Neural cell (in vitro differentiated cells): ENCODE results near the gene TNS3. TPM values are rescaled to one million over a fixed set of nuclear protein-coding genes. Genes with fewer than 3 reads are reported as not detected.

Source experiments
- H2AFZ ChIP-seq: fragments of 200-600, 300-800 bp; sonication (generic), shearing (Covaris generic); 2 replicates; pipeline ENCODE4 v1.6.0; 2014; ENCODE audit warnings: low read depth, mild to moderate bottlenecking, antibody characterized with exemption, low read length, moderate library complexity
- H3F3A ChIP-seq: fragments of 200-600 bp; shearing (Covaris generic); 2 replicates; pipeline ENCODE4 v1.6.1; 2016; ENCODE audit warnings: mild to moderate bottlenecking, moderate library complexity, mixed read lengths, antibody characterized with exemption, low read length; ENCODE audit not compliant: insufficient read depth, poor library complexity, severe bottlenecking
- H3K27ac ChIP-seq: fragments of 200-600, 300-800 bp; sonication (generic), shearing (Covaris generic); 2 replicates; pipeline ENCODE4 v1.5.1; 2014; ENCODE audit warnings: mild to moderate bottlenecking, low read length, moderate library complexity
- H3K27me3 ChIP-seq: fragments of 300-800, 200-600 bp; sonication (generic), shearing (Covaris generic); 2 replicates; pipeline ENCODE4 v1.6.0; 2014; ENCODE audit warnings: mild to moderate bottlenecking, low read depth, low read length, moderate library complexity; ENCODE audit not compliant: insufficient read depth
- H3K36me3 ChIP-seq: fragments of 300-800, 200-600 bp; sonication (generic), shearing (Covaris generic); 2 replicates; pipeline ENCODE4 v1.5.1; 2014; ENCODE audit warnings: mild to moderate bottlenecking, antibody characterized with exemption, low read length, moderate library complexity; ENCODE audit not compliant: insufficient read depth
- H3K4me2 ChIP-seq: fragments of 300-800, 200-600 bp; sonication (generic), shearing (Covaris generic); 2 replicates; pipeline ENCODE4 v1.6.0; 2014; ENCODE audit warnings: mild to moderate bottlenecking, low read length
- H3K4me3 ChIP-seq: fragments of 300-800, 200-600 bp; sonication (generic), shearing (Covaris generic); 2 replicates; pipeline ENCODE4 v1.5.1; 2014; ENCODE audit warnings: mild to moderate bottlenecking, low read length, moderate library complexity
- H3K79me2 ChIP-seq: fragments of 200-600 bp; shearing (Covaris generic); replicated peaks from 2 replicates; pipeline ENCODE4 v1.6.0; 2014; ENCODE audit warnings: mild to moderate bottlenecking, low read length, moderate library complexity; ENCODE audit not compliant: insufficient read depth
- H3K9ac ChIP-seq: fragments of 300-800, 200-600 bp; sonication (generic), shearing (Covaris generic); 2 replicates; pipeline ENCODE4 v1.6.1; 2016; ENCODE audit warnings: mild to moderate bottlenecking, low read length, mixed read lengths
- H3K9me2 ChIP-seq: fragments of 200-600 bp; shearing (Covaris generic); 2 replicates; pipeline ENCODE4 v1.6.1; 2016; ENCODE audit warnings: mild to moderate bottlenecking, low read length, mixed read lengths; ENCODE audit not compliant: insufficient read depth
- H3K9me3 ChIP-seq: fragments of 200-600, 300-800 bp; sonication (generic), shearing (Covaris generic); 2 replicates; pipeline ENCODE4 v1.6.1; 2016; ENCODE audit warnings: mild to moderate bottlenecking, mixed run types, low read length, moderate library complexity, mixed read lengths
- H4K20me1 ChIP-seq: fragments of 200-600 bp; shearing (Covaris generic); 2 replicates; pipeline ENCODE4 v1.6.1; 2016; ENCODE audit warnings: mild to moderate bottlenecking, mixed run types; ENCODE audit not compliant: insufficient read depth
- EP300 ChIP-seq: fragments of 450-650 bp; conservative IDR thresholded peaks from 2 replicates; pipeline ENCODE4 v1.6.1; 2014; ENCODE audit warnings: antibody characterized with exemption, mild to moderate bottlenecking, moderate library complexity; ENCODE audit not compliant: poor library complexity, severe bottlenecking
- EZH2 ChIP-seq: fragments of 200-600, 300-800 bp; shearing (Covaris generic), sonication (generic); IDR thresholded peaks from 2 replicates; pipeline ENCODE4 v1.6.1; 2014; ENCODE audit warnings: antibody characterized with exemption, low read length, borderline replicate concordance, mild to moderate bottlenecking; ENCODE audit not compliant: insufficient read depth, poor library complexity, severe bottlenecking
- MXI1 ChIP-seq: fragments of 450-650 bp; conservative IDR thresholded peaks from 2 replicates; pipeline ENCODE4 v1.6.1; 2014; ENCODE audit warnings: antibody characterized with exemption, mild to moderate bottlenecking; ENCODE audit not compliant: poor library complexity, severe bottlenecking
- POLR2AphosphoS5 ChIP-seq: IDR thresholded peaks from 2 replicates; pipeline ENCODE4 v1.6.1; 2012
- RAD21 ChIP-seq: fragments of 450-650 bp; conservative IDR thresholded peaks from 2 replicates; pipeline ENCODE4 v1.6.1; 2014; ENCODE audit warnings: antibody characterized with exemption, mild to moderate bottlenecking, moderate library complexity
- SMC3 ChIP-seq: fragments of 450-650 bp; conservative IDR thresholded peaks from 2 replicates; pipeline ENCODE4 v1.6.1; 2014; ENCODE audit warnings: antibody characterized with exemption, mild to moderate bottlenecking, moderate library complexity; ENCODE audit not compliant: poor library complexity
- TAF1 ChIP-seq: IDR thresholded peaks from 2 replicates; pipeline ENCODE4 v1.6.1; 2012; ENCODE audit warnings: low read depth
- polyA plus RNA-seq: library from polyadenylated mRNA; depleted of rRNA; stranded (reverse); fragments of >200 nt; gene quantifications from 2 replicates; pipeline ENCODE4 v1.2.3, GENCODE V29; 2014
- TF ChIP-seq, protein P1 (sequence below): fragments of 450-650 bp; IDR thresholded peaks from 2 replicates; pipeline ENCODE4 v1.5.1; 2014; ENCODE audit warnings: antibody characterized with exemption, mild to moderate bottlenecking, moderate library complexity; ENCODE audit not compliant: poor library complexity, severe bottlenecking
- TF ChIP-seq, protein P2 (sequence below): IDR thresholded peaks from 2 replicates; pipeline ENCODE4 v1.6.1; 2012; ENCODE audit warnings: borderline replicate concordance

TNS3 gene
- polyA plus RNA-seq, 1 donor from 2014 or later = 0.58 TPM

DNA sequence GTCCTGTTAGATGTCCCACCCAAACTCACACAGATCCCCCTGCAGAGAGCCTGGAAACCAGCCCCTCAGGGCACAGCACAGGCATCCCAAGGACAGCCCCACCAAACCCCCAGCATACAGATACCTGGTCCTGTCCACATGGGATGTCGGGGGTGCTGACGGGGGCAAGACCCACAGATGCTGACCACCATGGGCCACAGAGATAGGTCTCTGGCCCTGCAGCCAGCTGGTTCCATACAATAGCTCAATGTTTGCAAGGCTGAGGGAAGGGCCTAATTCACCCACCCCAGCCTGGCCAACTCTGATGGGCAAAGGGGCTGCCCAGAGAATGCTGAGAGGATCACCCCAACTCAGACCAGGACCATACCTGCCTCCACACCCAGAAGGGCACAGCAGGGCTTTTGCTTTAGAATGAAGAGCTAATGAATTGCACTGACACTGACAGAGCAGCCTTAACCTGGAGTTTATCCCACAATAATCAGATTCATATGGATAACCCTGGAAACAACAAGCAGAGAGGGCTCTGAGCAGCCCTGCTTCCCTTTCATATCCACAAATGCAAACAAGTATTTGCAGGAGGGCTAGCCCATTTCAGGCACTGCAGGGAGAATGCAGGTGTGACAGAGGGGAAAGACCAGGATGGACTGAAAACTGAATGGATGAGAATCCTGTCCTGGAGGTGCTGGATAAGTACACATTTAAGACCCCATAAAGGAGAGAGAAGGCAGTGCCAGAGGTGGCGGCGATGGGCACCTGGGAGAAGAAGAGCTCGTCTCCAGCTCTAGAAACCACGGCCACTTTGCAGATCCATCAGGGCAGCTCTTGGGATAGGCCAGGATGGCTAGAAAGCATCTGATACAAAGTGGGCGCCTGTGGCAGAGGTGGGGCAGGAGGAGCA lies 126.7 kb downstream of the TNS3 start:
- no peaks in the 10 kb centered on the region for H3K79me2 ChIP-seq
- H3K27ac ChIP-seq = no peak overlapping the region
- no peak overlapping the region for H2AFZ ChIP-seq
- no peaks in the 10 kb centered on the region for H3K27me3 ChIP-seq
- no peaks in the 10 kb centered on the region for H3K9me3 ChIP-seq
- H3K4me3 ChIP-seq = no peak overlapping the region
- no peak overlapping the region for H3K4me2 ChIP-seq
- TF ChIP-seq MXI1 = no peak
- TF ChIP-seq, protein P1, sequence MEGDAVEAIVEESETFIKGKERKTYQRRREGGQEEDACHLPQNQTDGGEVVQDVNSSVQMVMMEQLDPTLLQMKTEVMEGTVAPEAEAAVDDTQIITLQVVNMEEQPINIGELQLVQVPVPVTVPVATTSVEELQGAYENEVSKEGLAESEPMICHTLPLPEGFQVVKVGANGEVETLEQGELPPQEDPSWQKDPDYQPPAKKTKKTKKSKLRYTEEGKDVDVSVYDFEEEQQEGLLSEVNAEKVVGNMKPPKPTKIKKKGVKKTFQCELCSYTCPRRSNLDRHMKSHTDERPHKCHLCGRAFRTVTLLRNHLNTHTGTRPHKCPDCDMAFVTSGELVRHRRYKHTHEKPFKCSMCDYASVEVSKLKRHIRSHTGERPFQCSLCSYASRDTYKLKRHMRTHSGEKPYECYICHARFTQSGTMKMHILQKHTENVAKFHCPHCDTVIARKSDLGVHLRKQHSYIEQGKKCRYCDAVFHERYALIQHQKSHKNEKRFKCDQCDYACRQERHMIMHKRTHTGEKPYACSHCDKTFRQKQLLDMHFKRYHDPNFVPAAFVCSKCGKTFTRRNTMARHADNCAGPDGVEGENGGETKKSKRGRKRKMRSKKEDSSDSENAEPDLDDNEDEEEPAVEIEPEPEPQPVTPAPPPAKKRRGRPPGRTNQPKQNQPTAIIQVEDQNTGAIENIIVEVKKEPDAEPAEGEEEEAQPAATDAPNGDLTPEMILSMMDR = no peak
- no peak for TF ChIP-seq RAD21
- no peak for TF ChIP-seq TAF1
- TF ChIP-seq SMC3 = no peak
- no peak for TF ChIP-seq EP300
- TF ChIP-seq, protein P2, sequence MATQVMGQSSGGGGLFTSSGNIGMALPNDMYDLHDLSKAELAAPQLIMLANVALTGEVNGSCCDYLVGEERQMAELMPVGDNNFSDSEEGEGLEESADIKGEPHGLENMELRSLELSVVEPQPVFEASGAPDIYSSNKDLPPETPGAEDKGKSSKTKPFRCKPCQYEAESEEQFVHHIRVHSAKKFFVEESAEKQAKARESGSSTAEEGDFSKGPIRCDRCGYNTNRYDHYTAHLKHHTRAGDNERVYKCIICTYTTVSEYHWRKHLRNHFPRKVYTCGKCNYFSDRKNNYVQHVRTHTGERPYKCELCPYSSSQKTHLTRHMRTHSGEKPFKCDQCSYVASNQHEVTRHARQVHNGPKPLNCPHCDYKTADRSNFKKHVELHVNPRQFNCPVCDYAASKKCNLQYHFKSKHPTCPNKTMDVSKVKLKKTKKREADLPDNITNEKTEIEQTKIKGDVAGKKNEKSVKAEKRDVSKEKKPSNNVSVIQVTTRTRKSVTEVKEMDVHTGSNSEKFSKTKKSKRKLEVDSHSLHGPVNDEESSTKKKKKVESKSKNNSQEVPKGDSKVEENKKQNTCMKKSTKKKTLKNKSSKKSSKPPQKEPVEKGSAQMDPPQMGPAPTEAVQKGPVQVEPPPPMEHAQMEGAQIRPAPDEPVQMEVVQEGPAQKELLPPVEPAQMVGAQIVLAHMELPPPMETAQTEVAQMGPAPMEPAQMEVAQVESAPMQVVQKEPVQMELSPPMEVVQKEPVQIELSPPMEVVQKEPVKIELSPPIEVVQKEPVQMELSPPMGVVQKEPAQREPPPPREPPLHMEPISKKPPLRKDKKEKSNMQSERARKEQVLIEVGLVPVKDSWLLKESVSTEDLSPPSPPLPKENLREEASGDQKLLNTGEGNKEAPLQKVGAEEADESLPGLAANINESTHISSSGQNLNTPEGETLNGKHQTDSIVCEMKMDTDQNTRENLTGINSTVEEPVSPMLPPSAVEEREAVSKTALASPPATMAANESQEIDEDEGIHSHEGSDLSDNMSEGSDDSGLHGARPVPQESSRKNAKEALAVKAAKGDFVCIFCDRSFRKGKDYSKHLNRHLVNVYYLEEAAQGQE = no peak
- TF ChIP-seq POLR2AphosphoS5 = no peak
- no peak for TF ChIP-seq EZH2
- no peaks in the 10 kb centered on the region for H3F3A ChIP-seq
- no peaks in the 10 kb centered on the region for H3K9me2 ChIP-seq
- no peaks in the 10 kb centered on the region for H3K36me3 ChIP-seq
- no peak overlapping the region for H3K9ac ChIP-seq
- H4K20me1 ChIP-seq = no peaks in the 10 kb centered on the region

GRCh38 chr7:47454069-47454973 lies 127.6 kb downstream of the TNS3 start:
- H3K36me3 ChIP-seq = no peaks in the 10 kb centered on the region
- no peak overlapping the region for H3K4me3 ChIP-seq
- H3K27me3 ChIP-seq = no peaks in the 10 kb centered on the region
- H3K27ac ChIP-seq = no peak overlapping the region
- no peak overlapping the region for H3K4me2 ChIP-seq
- H3K79me2 ChIP-seq = no peaks in the 10 kb centered on the region
- H2AFZ ChIP-seq = no peak overlapping the region
- TF ChIP-seq TAF1 (no peak), EZH2 (no peak), MXI1 (no peak)
- no peaks in the 10 kb centered on the region for H3K9me3 ChIP-seq
- no peaks in the 10 kb centered on the region for H3K9me2 ChIP-seq
- no peak overlapping the region for H3K9ac ChIP-seq
- no peaks in the 10 kb centered on the region for H3F3A ChIP-seq
- no peaks in the 10 kb centered on the region for H4K20me1 ChIP-seq
